ENCODE measurements around the gene FEV.

DNA sequence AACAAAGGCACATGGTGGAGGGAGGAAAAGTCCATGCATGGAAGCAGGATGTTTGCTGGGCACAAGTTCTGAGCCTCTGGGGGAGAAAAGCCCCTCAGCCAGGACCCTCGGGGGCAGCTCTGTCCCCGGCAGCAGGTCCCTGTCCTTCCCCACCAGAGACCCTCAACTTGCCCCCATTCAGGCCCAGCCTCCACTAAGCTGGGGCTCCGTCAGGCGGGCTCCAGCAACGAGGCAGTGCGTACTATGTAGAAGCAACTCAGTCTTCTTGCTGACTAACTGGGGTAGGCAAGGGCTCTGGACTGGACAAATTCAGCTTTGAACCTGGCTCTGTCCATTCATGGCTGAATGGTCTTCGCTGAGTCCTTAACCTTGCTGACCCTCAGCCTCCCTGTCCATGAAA lies 33.3 kb upstream of the FEV start:
- TF ChIP-seq EZH2 (optimal IDR thresholded peaks at IDR 0.05; ENCODE audit: low read depth, low read length) (no peak), EZH2phosphoT487 (IDR thresholded peaks at IDR 0.05; ENCODE audit: low read length) (no peak)
- TF ChIP-seq, protein P1, sequence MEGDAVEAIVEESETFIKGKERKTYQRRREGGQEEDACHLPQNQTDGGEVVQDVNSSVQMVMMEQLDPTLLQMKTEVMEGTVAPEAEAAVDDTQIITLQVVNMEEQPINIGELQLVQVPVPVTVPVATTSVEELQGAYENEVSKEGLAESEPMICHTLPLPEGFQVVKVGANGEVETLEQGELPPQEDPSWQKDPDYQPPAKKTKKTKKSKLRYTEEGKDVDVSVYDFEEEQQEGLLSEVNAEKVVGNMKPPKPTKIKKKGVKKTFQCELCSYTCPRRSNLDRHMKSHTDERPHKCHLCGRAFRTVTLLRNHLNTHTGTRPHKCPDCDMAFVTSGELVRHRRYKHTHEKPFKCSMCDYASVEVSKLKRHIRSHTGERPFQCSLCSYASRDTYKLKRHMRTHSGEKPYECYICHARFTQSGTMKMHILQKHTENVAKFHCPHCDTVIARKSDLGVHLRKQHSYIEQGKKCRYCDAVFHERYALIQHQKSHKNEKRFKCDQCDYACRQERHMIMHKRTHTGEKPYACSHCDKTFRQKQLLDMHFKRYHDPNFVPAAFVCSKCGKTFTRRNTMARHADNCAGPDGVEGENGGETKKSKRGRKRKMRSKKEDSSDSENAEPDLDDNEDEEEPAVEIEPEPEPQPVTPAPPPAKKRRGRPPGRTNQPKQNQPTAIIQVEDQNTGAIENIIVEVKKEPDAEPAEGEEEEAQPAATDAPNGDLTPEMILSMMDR (IDR thresholded peaks at IDR 0.05; ENCODE audit: low read length), result no peak
